IMR-90 (cell line): ENCODE results near the gene SLC35C1. TPM values are rescaled to one million over a fixed set of nuclear protein-coding genes. Genes with fewer than 3 reads are reported as not detected.

Experiments used
- ATAC-seq: fragments of 200-7000 bp; cut with Tn5 transposase; 2 replicates; pipeline ENCODE4 v1.9.1; 2020; ENCODE audit warnings: low read depth, mild to moderate bottlenecking, moderate library complexity
- BruUV-seq: library from RNA; stranded (reverse); fragments of 400-500 nt; replicated peaks from 2 replicates; lab custom pipeline; 2021; lab: Mats Ljungman, UMichigan
- CTCF ChIA-PET: fragments of 300-600 bp; formaldehyde crosslinking; extraction: SDS; loops from one replicate; lab custom pipeline; 2021; ENCODE audit warnings: antibody characterized with exemption; lab: Yijun Ruan, JAX
- POLR2A ChIA-PET: fragments of 300-600 bp; sonication (Branson Sonifier 250); formaldehyde crosslinking; loops from one replicate; lab custom pipeline; 2022; ENCODE audit warnings: antibody characterized with exemption; ENCODE audit not compliant: unreplicated experiment; lab: Charles Lee
- DNase-seq: peaks from one replicate; pipeline ENCODE4 v3.0.0; 2013
- H2AFZ ChIP-seq: replicated peaks from 2 replicates; pipeline ENCODE3; 2013; ENCODE audit warnings: low read length, mild to moderate bottlenecking; ENCODE audit not compliant: poor library complexity
- H2AK5ac ChIP-seq: 2 replicates; pipeline ENCODE4 v1.6.1; 2013; ENCODE audit warnings: low read depth, low read length, inconsistent platforms
- H2AK9ac ChIP-seq: replicated peaks from 2 replicates; pipeline ENCODE3; 2013; ENCODE audit warnings: mild to moderate bottlenecking, low read depth, low read length, moderate library complexity; ENCODE audit not compliant: poor library complexity
- H2BK120ac ChIP-seq: 2 replicates; pipeline ENCODE4 v1.6.1; 2013; ENCODE audit warnings: low read depth, low read length, inconsistent platforms
- H2BK15ac ChIP-seq: 3 replicates; pipeline ENCODE4 v1.6.1; 2013; ENCODE audit warnings: low read depth, low read length, inconsistent platforms
- H2BK20ac ChIP-seq: 2 replicates; pipeline ENCODE4 v1.6.1; 2013; ENCODE audit warnings: low read depth, mild to moderate bottlenecking, inconsistent platforms, low read length, moderate library complexity
- H2BK5ac ChIP-seq: 2 replicates; pipeline ENCODE4 v1.6.1; 2013; ENCODE audit warnings: mild to moderate bottlenecking, low read depth, low read length, inconsistent platforms; ENCODE audit not compliant: poor library complexity, severe bottlenecking
- H3K14ac ChIP-seq: replicated peaks from 2 replicates; pipeline ENCODE4 v1.6.1; 2013; ENCODE audit warnings: low read depth, low read length, inconsistent platforms
- H3K18ac ChIP-seq: 2 replicates; pipeline ENCODE4 v1.6.1; 2013; ENCODE audit warnings: low read depth, low read length, control low read depth
- H3K23ac ChIP-seq: 2 replicates; pipeline ENCODE4 v1.6.1; 2013; ENCODE audit warnings: low read depth, low read length, inconsistent platforms
- H3K27ac ChIP-seq: 2 replicates; pipeline ENCODE4 v1.5.1; 2013; ENCODE audit warnings: mild to moderate bottlenecking, control low read depth, low read length; ENCODE audit not compliant: insufficient read depth
- H3K27me3 ChIP-seq: 2 replicates; pipeline ENCODE4 v1.6.1; 2013; ENCODE audit warnings: low read length; ENCODE audit not compliant: control insufficient read depth, insufficient read depth
- H3K36me3 ChIP-seq: 2 replicates; pipeline ENCODE4 v1.6.1; 2013; ENCODE audit warnings: low read length, mixed read lengths; ENCODE audit not compliant: control insufficient read depth, insufficient read depth
- H3K4ac ChIP-seq: 2 replicates; pipeline ENCODE4 v1.6.1; 2013; ENCODE audit warnings: low read depth, low read length, inconsistent platforms
- H3K4me1 ChIP-seq: 2 replicates; pipeline ENCODE4 v1.6.1; 2013; ENCODE audit warnings: low read length, mixed read lengths; ENCODE audit not compliant: control insufficient read depth, insufficient read depth
- H3K4me2 ChIP-seq: 2 replicates; pipeline ENCODE4 v1.6.1; 2013; ENCODE audit warnings: low read depth, mild to moderate bottlenecking, control low read depth, low read length, moderate library complexity
- H3K4me3 ChIP-seq: 2 replicates; pipeline ENCODE4 v1.5.1; 2013; ENCODE audit warnings: low read depth, mild to moderate bottlenecking, control low read depth, low read length, moderate library complexity; ENCODE audit not compliant: insufficient read depth
- H3K56ac ChIP-seq: 2 replicates; pipeline ENCODE4 v1.6.1; 2013; ENCODE audit warnings: low read length, inconsistent platforms; ENCODE audit not compliant: insufficient read depth; ENCODE audit errors: extremely low read depth
- H3K79me1 ChIP-seq, 2 experiments: 2 replicates each; pipeline ENCODE4 v1.6.1; 2013; ENCODE audit warnings: low read length in 2 of 2, inconsistent platforms in 1 of 2, low read depth in 1 of 2
- H3K9ac ChIP-seq: 2 replicates; pipeline ENCODE4 v1.6.1; 2013; ENCODE audit warnings: low read depth, low read length, control low read depth
- H3K9me1 ChIP-seq: 2 replicates; pipeline ENCODE4 v1.6.1; 2013; ENCODE audit warnings: low read length, inconsistent platforms; ENCODE audit not compliant: insufficient read depth
- H3K9me3 ChIP-seq: 2 replicates; pipeline ENCODE4 v1.6.1; 2013; ENCODE audit warnings: low read length; ENCODE audit not compliant: control insufficient read depth, insufficient read depth
- H4K20me1 ChIP-seq: 2 replicates; pipeline ENCODE4 v1.6.1; 2013; ENCODE audit warnings: low read length, inconsistent platforms; ENCODE audit not compliant: insufficient read depth
- H4K5ac ChIP-seq: 2 replicates; pipeline ENCODE4 v1.6.1; 2013; ENCODE audit warnings: mild to moderate bottlenecking, low read depth, low read length, control low read depth
- H4K8ac ChIP-seq, 2 experiments: 2 replicates each; pipeline ENCODE4 v1.6.1; 2013; ENCODE audit warnings: low read depth in 2 of 2, low read length in 2 of 2, control low read depth in 1 of 2, inconsistent platforms in 1 of 2
- H4K91ac ChIP-seq: 2 replicates; pipeline ENCODE4 v1.6.1; 2013; ENCODE audit warnings: low read depth, low read length, inconsistent platforms; ENCODE audit not compliant: insufficient read depth
- BHLHE40 ChIP-seq: fragments of 150-350 bp; IDR thresholded peaks from 2 replicates; pipeline ENCODE4 v1.6.1; 2016; ENCODE audit warnings: mild to moderate bottlenecking, low read depth, low read length
- CEBPB ChIP-seq: IDR thresholded peaks from 2 replicates; pipeline ENCODE4 v1.6.1; 2012; ENCODE audit warnings: low read depth, low read length, improper control_type of control experiment
- MAZ ChIP-seq: IDR thresholded peaks from 2 replicates; pipeline ENCODE4 v1.6.1; 2012; ENCODE audit warnings: low read depth, mild to moderate bottlenecking, low read length, improper control_type of control experiment, moderate library complexity, borderline replicate concordance
- MXI1 ChIP-seq: IDR thresholded peaks from 2 replicates; pipeline ENCODE4 v1.6.1; 2012; ENCODE audit warnings: low read depth, mild to moderate bottlenecking, low read length, moderate library complexity, borderline replicate concordance
- WGBS, 2 experiments: methylation state at CpG; one replicate each; pipeline versions ENCODE4 v1.1.5 to v1.1.7; 2013; ENCODE audit warnings: missing lambda C conversion rate in 2 of 2; ENCODE audit not compliant: insufficient read length in 1 of 2; ENCODE audit errors: extremely low coverage in 2 of 2; 5-methylcytosine and 5-hydroxymethylcytosine counted together
- dilution Hi-C: fragments of 300-500 bp; cut with HindIII; formaldehyde crosslinking; loops from one replicate; pipeline ENCODE4 v1.14.3; 2018; ENCODE audit warnings: low sequenced_read_pairs; ENCODE audit not compliant: unreplicated experiment
- in situ Hi-C: fragments of 300-500 bp; cut with MboI; formaldehyde crosslinking; loops from 3 replicates; pipeline ENCODE4 v1.14.3; 2019; ENCODE audit warnings: low sequenced_read_pairs, inconsistent platforms, mixed read lengths
- intact Hi-C: fragments of 100-400 bp; cut with micrococcal nuclease; formaldehyde crosslinking; loops from 2 replicates; pipeline ENCODE4 v1.10.0; 2022
- polyA plus RNA-seq, 3 experiments: library from polyadenylated mRNA; depleted of rRNA; stranded (reverse); fragments of >200 nt; gene quantifications; 2 replicates each; pipeline ENCODE4 v1.2.3, GENCODE V29; 2012; ENCODE audit warnings: low replicate concordance in 1 of 3
- total RNA-seq: library from RNA; depleted of rRNA; stranded (reverse); fragments of >200 nt; gene quantifications from 2 replicates; pipeline ENCODE4 v1.2.3, GENCODE V29; 2012

The SLC35C1 gene
- total and polyA plus RNA-seq, 2 of the 4 experiments (the other 2 are of a cell fraction): 4.3 to 27.1 TPM

- TF ChIP-seq MXI1 (no peak), BHLHE40 (no peak), MAZ (no peak), CEBPB (no peak)
- Histone ChIP-seq H3K23ac (no peak overlapping the region), H3K14ac (no peak overlapping the region), H3K27ac (no peak overlapping the region), H3K9ac (no peak overlapping the region), H3K56ac (no peak overlapping the region), H2AK5ac (no peak overlapping the region), H3K4me1 (no peaks in the 10 kb centered on the region), H3K27me3 (peaks cover 40% of the 10 kb centered on the region), H2BK20ac (no peak overlapping the region), H4K8ac (no peak overlapping the region), H2AFZ (no peak overlapping the region), H2BK120ac (no peak overlapping the region), H3K18ac (no peak overlapping the region), H2BK15ac (no peak overlapping the region), H3K36me3 (no peaks in the 10 kb centered on the region), H2AK9ac (no peak overlapping the region), H4K91ac (no peak overlapping the region), H3K4me3 (no peak overlapping the region), H3K4ac (no peak overlapping the region), H3K9me1 (no peaks in the 10 kb centered on the region), H3K79me1 (no peaks in the 10 kb centered on the region), H2BK5ac (no peak overlapping the region), H3K9me3 (no peaks in the 10 kb centered on the region), H3K4me2 (no peak overlapping the region), H4K20me1 (no peaks in the 10 kb centered on the region), H4K5ac (no peak overlapping the region)
- ATAC-seq: no peak
- intact Hi-C loops (no loop called here), dilution Hi-C loops (no loop called here), in situ Hi-C loops (no loop called here)
- DNase-seq: no peak
- BruUV-seq: no TSS peak
- CTCF ChIA-PET: interaction anchor here (1.3 kb wide), 1 partner anchor 16 kb away, joined by 3 read pairs; no protein-coding TSS in a partner anchor
- POLR2A ChIA-PET: no interaction called here
- WGBS, 2 experiments: 0% methylated on average over 4 of the region's 14 CpGs; no CpG with 5 or more reads in 1 of the 2 experiments
Measured at GRCh38 chr11:45755281-45755859, 49.6 kb upstream of the SLC35C1 start.
